Fibroblast of lung (primary cell): ENCODE results near the gene TRIP13.

Experiments used
- EZH2 ChIP-seq: IDR thresholded peaks from 2 replicates; pipeline ENCODE4 v1.5.1; 2012; ENCODE audit warnings: low read length, control low read depth, mild to moderate bottlenecking; ENCODE audit errors: missing control alignments
- TF ChIP-seq, protein P1 (sequence below), 2 donors: IDR thresholded peaks in 1 of 2; conservative IDR thresholded peaks in 1 of 2; 1 replicate in 1 of 2; 2 replicates in 1 of 2; pipeline ENCODE4 v1.5.1; 2011 to 2012; ENCODE audit warnings: low read length in 2 of 2, control low read depth in 1 of 2, inconsistent platforms in 1 of 2, low read depth in 1 of 2, mild to moderate bottlenecking in 1 of 2

DNA sequence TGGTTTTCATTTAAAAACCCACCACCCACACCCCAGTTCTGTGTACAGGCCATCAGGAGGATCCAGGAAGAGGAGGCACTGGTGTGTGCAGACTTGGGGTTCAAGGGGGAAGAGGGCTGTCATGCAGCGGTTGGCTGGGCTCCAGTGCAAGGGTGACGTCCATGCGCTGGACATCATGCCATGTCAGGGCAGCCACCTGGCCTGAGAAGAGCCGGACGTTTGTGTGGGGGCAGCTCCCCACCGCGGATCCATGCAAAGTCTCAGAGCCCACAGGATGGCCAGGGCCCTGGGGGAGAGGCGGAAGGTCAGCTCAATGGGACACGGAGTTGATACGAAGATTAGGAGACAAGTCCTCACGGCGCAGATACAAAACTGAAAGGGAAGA is 11.1 kb upstream of the TRIP13 start:
- TF ChIP-seq EZH2, result no peak
- TF ChIP-seq, protein P1, sequence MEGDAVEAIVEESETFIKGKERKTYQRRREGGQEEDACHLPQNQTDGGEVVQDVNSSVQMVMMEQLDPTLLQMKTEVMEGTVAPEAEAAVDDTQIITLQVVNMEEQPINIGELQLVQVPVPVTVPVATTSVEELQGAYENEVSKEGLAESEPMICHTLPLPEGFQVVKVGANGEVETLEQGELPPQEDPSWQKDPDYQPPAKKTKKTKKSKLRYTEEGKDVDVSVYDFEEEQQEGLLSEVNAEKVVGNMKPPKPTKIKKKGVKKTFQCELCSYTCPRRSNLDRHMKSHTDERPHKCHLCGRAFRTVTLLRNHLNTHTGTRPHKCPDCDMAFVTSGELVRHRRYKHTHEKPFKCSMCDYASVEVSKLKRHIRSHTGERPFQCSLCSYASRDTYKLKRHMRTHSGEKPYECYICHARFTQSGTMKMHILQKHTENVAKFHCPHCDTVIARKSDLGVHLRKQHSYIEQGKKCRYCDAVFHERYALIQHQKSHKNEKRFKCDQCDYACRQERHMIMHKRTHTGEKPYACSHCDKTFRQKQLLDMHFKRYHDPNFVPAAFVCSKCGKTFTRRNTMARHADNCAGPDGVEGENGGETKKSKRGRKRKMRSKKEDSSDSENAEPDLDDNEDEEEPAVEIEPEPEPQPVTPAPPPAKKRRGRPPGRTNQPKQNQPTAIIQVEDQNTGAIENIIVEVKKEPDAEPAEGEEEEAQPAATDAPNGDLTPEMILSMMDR (conservative IDR thresholded peaks at IDR 0.05 in 1 of 2, IDR thresholded peaks at IDR 0.05 in 1 of 2; ENCODE audit: low read depth in 1 of 2, low read length in 2 of 2), result no peak
